SJCRH30 (cell line): ENCODE results near the gene HOXA5. TPM values are rescaled to one million over a fixed set of nuclear protein-coding genes. Genes with fewer than 3 reads are reported as not detected.

ENCODE experiments used
- DNase-seq, 2 experiments: peaks; one replicate each; pipeline ENCODE4 v3.0.0-alpha.2; 2015 to 2020
- H3K27ac ChIP-seq: fragments of 250-450 bp; sonication (Bioruptor Pico); 2 replicates; pipeline ENCODE4 v1.5.1; 2020; ENCODE audit warnings: mild to moderate bottlenecking, moderate library complexity
- H3K27me3 ChIP-seq: fragments of 250-450 bp; sonication (Bioruptor Pico); 2 replicates; pipeline ENCODE4 v1.5.1; 2020; ENCODE audit warnings: mild to moderate bottlenecking, moderate library complexity
- H3K36me3 ChIP-seq: fragments of 250-450 bp; sonication (Bioruptor Pico); 2 replicates; pipeline ENCODE4 v1.5.1; 2020; ENCODE audit warnings: mild to moderate bottlenecking, moderate library complexity
- H3K4me1 ChIP-seq: fragments of 250-450 bp; sonication (Bioruptor Pico); 2 replicates; pipeline ENCODE4 v1.5.1; 2020; ENCODE audit warnings: mild to moderate bottlenecking, moderate library complexity
- H3K4me3 ChIP-seq: fragments of 250-450 bp; sonication (Bioruptor Pico); 2 replicates; pipeline ENCODE4 v1.5.1; 2020; ENCODE audit warnings: mild to moderate bottlenecking, moderate library complexity
- H3K9me3 ChIP-seq: fragments of 250-450 bp; sonication (Bioruptor Pico); replicated peaks from 2 replicates; pipeline ENCODE4 v1.5.1; 2020; ENCODE audit warnings: mild to moderate bottlenecking, moderate library complexity
- total RNA-seq: library from RNA; depleted of rRNA; stranded (reverse); fragments of >200 nt; shearing (Covaris generic); gene quantifications from 2 replicates; pipeline ENCODE4 v1.2.3, GENCODE V29; 2014

HOXA5 gene
- total RNA-seq, 1 experiment from 2014 or later, result 10.4 TPM

- Histone ChIP-seq H3K27me3 (no peaks in the 10 kb centered on the region), H3K9me3 (no peaks in the 10 kb centered on the region), H3K27ac (no peak overlapping the region), H3K4me3 (no peak overlapping the region), H3K36me3 (no peaks in the 10 kb centered on the region), H3K4me1 (peaks cover 28% of the 10 kb centered on the region)
- DNase-seq, result no peak
Measured at GRCh38 chr7:27132978-27133377, 10.5 kb downstream of the HOXA5 start.

- Histone ChIP-seq H3K27me3 (no peaks in the 10 kb centered on the region), H3K9me3 (no peaks in the 10 kb centered on the region), H3K36me3 (no peaks in the 10 kb centered on the region), H3K27ac (no peak overlapping the region), H3K4me1 (peaks cover 30% of the 10 kb centered on the region), H3K4me3 (no peak overlapping the region)
- DNase-seq, result no peak
Measured at GRCh38 chr7:27132214-27132613, 11.3 kb downstream of the HOXA5 start.

- Histone ChIP-seq H3K27ac (peak overlapping the region; percentile 73), H3K4me1 (peaks cover 30% of the 10 kb centered on the region), H3K27me3 (no peaks in the 10 kb centered on the region), H3K36me3 (no peaks in the 10 kb centered on the region), H3K4me3 (peak overlapping the region; percentile 71), H3K9me3 (no peaks in the 10 kb centered on the region)
- no peak for DNase-seq
Measured at GRCh38 chr7:27131390-27131819, 12.1 kb downstream of the HOXA5 start.

GRCh38 chr7:27130540-27131389, 12.7 kb downstream of the HOXA5 start, which contains the start of gene HOXA4:
Gene HOXA4, minus strand, starts transcription at chr7:27130757. Its CDS starts 24 bp downstream, at chr7:27130733.
- Histone ChIP-seq H3K4me3 (peak within 1 kb of the TSS; percentile 71), H3K9me3 (no peaks in the 10 kb centered on the region), H3K4me1 (peaks cover 25% of the 10 kb centered on the region), H3K27me3 (no peaks in the 10 kb centered on the region), H3K27ac (peak within 1 kb of the TSS; percentile 73), H3K36me3 (no peaks in the 10 kb centered on the region)
- DNase-seq, result peak; percentile 90 to 92

GRCh38 chr7:27129729-27130539, 13.5 kb downstream of the HOXA5 start:
- Histone ChIP-seq H3K4me1 (peaks cover 19% of the 10 kb centered on the region), H3K4me3 (peak overlapping the region; percentile 71), H3K27ac (peak overlapping the region; percentile 44; the same call in 1 of the 2 replicates), H3K9me3 (no peaks in the 10 kb centered on the region), H3K27me3 (no peaks in the 10 kb centered on the region), H3K36me3 (no peaks in the 10 kb centered on the region)
- DNase-seq, result peak; percentile 43 to 49

- no peaks in the 10 kb centered on the region for H3K27me3 ChIP-seq
- H3K4me1 ChIP-seq, result peaks cover 19% of the 10 kb centered on the region
- no peaks in the 10 kb centered on the region for H3K9me3 ChIP-seq
- no peak for DNase-seq
- H3K27ac ChIP-seq, result peak overlapping the region; percentile 44; the same call in 1 of the 2 replicates
- peak overlapping the region; percentile 71 for H3K4me3 ChIP-seq
- no peaks in the 10 kb centered on the region for H3K36me3 ChIP-seq
Measured at GRCh38 chr7:27128776-27129728, 14.4 kb downstream of the HOXA5 start.

GRCh38 chr7:27128034-27128433, 15.4 kb downstream of the HOXA5 start:
- DNase-seq, result peak; percentile 64 to 87
- Histone ChIP-seq H3K27me3 (no peaks in the 10 kb centered on the region), H3K36me3 (no peaks in the 10 kb centered on the region), H3K4me3 (no peak overlapping the region), H3K27ac (peak overlapping the region; percentile 15; the same call in 1 of the 2 replicates), H3K4me1 (peaks cover 17% of the 10 kb centered on the region), H3K9me3 (no peaks in the 10 kb centered on the region)

GRCh38 chr7:27126596-27127327, 16.7 kb downstream of the HOXA5 start:
- DNase-seq, result no peak
- Histone ChIP-seq H3K27me3 (no peaks in the 10 kb centered on the region), H3K27ac (no peak overlapping the region), H3K36me3 (no peaks in the 10 kb centered on the region), H3K4me1 (peaks cover 16% of the 10 kb centered on the region), H3K9me3 (no peaks in the 10 kb centered on the region), H3K4me3 (no peak overlapping the region)

GRCh38 chr7:27125986-27126394, 17.5 kb downstream of the HOXA5 start:
- H3K27me3 ChIP-seq, result no peaks in the 10 kb centered on the region
- no peak overlapping the region for H3K27ac ChIP-seq
- no peaks in the 10 kb centered on the region for H3K9me3 ChIP-seq
- DNase-seq, result no peak
- H3K4me1 ChIP-seq, result peaks cover 16% of the 10 kb centered on the region
- H3K4me3 ChIP-seq, result no peak overlapping the region
- H3K36me3 ChIP-seq, result no peaks in the 10 kb centered on the region

GRCh38 chr7:27124902-27125689, 18.4 kb downstream of the HOXA5 start:
- H3K36me3 ChIP-seq, result no peaks in the 10 kb centered on the region
- no peaks in the 10 kb centered on the region for H3K27me3 ChIP-seq
- H3K4me3 ChIP-seq, result no peak overlapping the region
- H3K4me1 ChIP-seq, result peaks cover 16% of the 10 kb centered on the region
- DNase-seq, result no peak
- no peak overlapping the region for H3K27ac ChIP-seq
- no peaks in the 10 kb centered on the region for H3K9me3 ChIP-seq

- H3K4me1 ChIP-seq, result peaks cover 16% of the 10 kb centered on the region
- no peak overlapping the region for H3K4me3 ChIP-seq
- no peaks in the 10 kb centered on the region for H3K27me3 ChIP-seq
- no peak for DNase-seq
- no peaks in the 10 kb centered on the region for H3K36me3 ChIP-seq
- no peak overlapping the region for H3K27ac ChIP-seq
- H3K9me3 ChIP-seq, result no peaks in the 10 kb centered on the region
Measured at GRCh38 chr7:27124096-27124901, 19.2 kb downstream of the HOXA5 start.

GRCh38 chr7:27123477-27124053, 19.9 kb downstream of the HOXA5 start:
- H3K27me3 ChIP-seq, result no peaks in the 10 kb centered on the region
- no peak overlapping the region for H3K4me3 ChIP-seq
- no peaks in the 10 kb centered on the region for H3K9me3 ChIP-seq
- H3K36me3 ChIP-seq, result no peaks in the 10 kb centered on the region
- H3K4me1 ChIP-seq, result peaks cover 13% of the 10 kb centered on the region
- DNase-seq, result no peak
- peak overlapping the region; percentile 6; the same call in 1 of the 2 replicates for H3K27ac ChIP-seq
